ENCODE data around the gene MFSD6. TPM values are rescaled to one million over a fixed set of nuclear protein-coding genes. Genes with fewer than 3 reads are reported as not detected.

The MFSD6 gene
- total RNA-seq, 1 donor from 2014 or later, result 1.5 TPM

GRCh38 chr2:190440113-190440512 is 32.0 kb downstream of the MFSD6 start:
- no peak for DNase-seq (ENCODE audit: low read depth, low spot score)
- Mint-ChIP-seq H3K4me3 (no peak overlapping the region), H3K27me3 (ENCODE audit: low read depth) (no peaks in the 10 kb centered on the region), H3K36me3 (ENCODE audit: low read depth) (no peaks in the 10 kb centered on the region), H3K27ac (ENCODE audit: unreplicated experiment) (no peak overlapping the region), H3K9me3 (no peaks in the 10 kb centered on the region), H3K4me1 (no peaks in the 10 kb centered on the region)
- TF ChIP-seq CTCF (conservative IDR thresholded peaks at IDR 0.05), result no peak

- H3K27me3 Mint-ChIP-seq (ENCODE audit: low read depth), result no peaks in the 10 kb centered on the region
- no peak overlapping the region for H3K27ac Mint-ChIP-seq (ENCODE audit: unreplicated experiment)
- DNase-seq (ENCODE audit: low read depth, low spot score), result no peak
Observed at GRCh38 chr2:190441564-190441963, 33.4 kb downstream of the MFSD6 start.

GRCh38 chr2:190443055-190443454 is 34.9 kb downstream of the MFSD6 start:
- no peak for DNase-seq (ENCODE audit: low read depth, low spot score)
- Mint-ChIP-seq H3K4me3 (no peak overlapping the region), H3K36me3 (ENCODE audit: low read depth) (no peaks in the 10 kb centered on the region), H3K9me3 (no peaks in the 10 kb centered on the region), H3K4me1 (no peaks in the 10 kb centered on the region), H3K27me3 (ENCODE audit: low read depth) (no peaks in the 10 kb centered on the region), H3K27ac (ENCODE audit: unreplicated experiment) (no peak overlapping the region)
- no peak for TF ChIP-seq CTCF (conservative IDR thresholded peaks at IDR 0.05)

More at GRCh38 chr2:190441564-190441963, 33.4 kb downstream of the MFSD6 start:
- Mint-ChIP-seq H3K4me1 (no peaks in the 10 kb centered on the region), H3K9me3 (no peaks in the 10 kb centered on the region), H3K4me3 (no peak overlapping the region), H3K36me3 (ENCODE audit: low read depth) (no peaks in the 10 kb centered on the region)
- no peak for TF ChIP-seq CTCF (conservative IDR thresholded peaks at IDR 0.05)

- Mint-ChIP-seq H3K4me1 (no peaks in the 10 kb centered on the region), H3K36me3 (ENCODE audit: low read depth) (no peaks in the 10 kb centered on the region), H3K27ac (ENCODE audit: unreplicated experiment) (no peak overlapping the region), H3K27me3 (ENCODE audit: low read depth) (no peaks in the 10 kb centered on the region), H3K4me3 (no peak overlapping the region), H3K9me3 (no peaks in the 10 kb centered on the region)
- DNase-seq (ENCODE audit: low read depth, low spot score), result no peak
- TF ChIP-seq CTCF (conservative IDR thresholded peaks at IDR 0.05), result no peak
Observed at GRCh38 chr2:190443778-190444481, 35.8 kb downstream of the MFSD6 start.

GRCh38 chr2:190444976-190445375 is 36.8 kb downstream of the MFSD6 start:
- DNase-seq (ENCODE audit: low read depth, low spot score), result no peak
- Mint-ChIP-seq H3K27me3 (ENCODE audit: low read depth) (no peaks in the 10 kb centered on the region), H3K27ac (ENCODE audit: unreplicated experiment) (no peak overlapping the region), H3K9me3 (no peaks in the 10 kb centered on the region), H3K36me3 (ENCODE audit: low read depth) (no peaks in the 10 kb centered on the region), H3K4me3 (no peak overlapping the region), H3K4me1 (no peaks in the 10 kb centered on the region)
- no peak for TF ChIP-seq CTCF (conservative IDR thresholded peaks at IDR 0.05)
